Upper lobe of left lung (tissue), 6 donors: ENCODE results near the gene HINT3. TPM values are rescaled to one million over a fixed set of nuclear protein-coding genes. Genes with fewer than 3 reads are reported as not detected.
A peak's percentile ranks its signal among the peaks of the same experiment; 100 is the strongest.

Experiments used
- ATAC-seq, 2 donors: fragments of 200-7000 bp; cut with Tn5 transposase; one replicate each; pipeline ENCODE4 v1.9.1; 2022; ENCODE audit warnings: mild to moderate bottlenecking in 2 of 2, moderate library complexity in 2 of 2; ENCODE audit not compliant: low FRiP score in 2 of 2
- DNase-seq, 2 donors: peaks; one replicate each; pipeline ENCODE4 v3.0.0-alpha.2; 2019 to 2020
- H3K27ac ChIP-seq, 4 donors: fragments of 200-600 bp; sonication (generic); one replicate each; pipeline ENCODE4 v1.5.1; 2016 to 2019
- H3K27me3 ChIP-seq, 4 donors: fragments of 200-600 bp; sonication (generic); one replicate each; pipeline ENCODE4 v1.5.1; 2017 to 2019
- H3K36me3 ChIP-seq, 4 donors: fragments of 200-600 bp; sonication (generic); one replicate each; pipeline ENCODE4 v1.5.1; 2016 to 2019
- H3K4me1 ChIP-seq, 4 donors: fragments of 200-600 bp; sonication (generic); one replicate each; pipeline ENCODE4 v1.5.1; 2018 to 2019
- H3K4me3 ChIP-seq, 4 donors: fragments of 200-600 bp; sonication (generic); one replicate each; pipeline ENCODE4 v1.5.1; 2017 to 2019; ENCODE audit warnings: mild to moderate bottlenecking in 2 of 4, moderate library complexity in 1 of 4
- H3K9me3 ChIP-seq, 4 donors: fragments of 200-600 bp; sonication (generic); one replicate each; pipeline ENCODE4 v1.5.1; 2018 to 2019
- EP300 ChIP-seq, 4 donors: sonication (generic); formaldehyde crosslinking; IDR thresholded peaks; one replicate each; pipeline ENCODE4 v1.5.1; 2017; ENCODE audit warnings: antibody characterized with exemption in 4 of 4, control low read depth in 2 of 4
- POLR2A ChIP-seq, 4 donors: fragments of 450-650 bp; IDR thresholded peaks; one replicate each; pipeline ENCODE4 v1.5.1; 2016 to 2017; ENCODE audit warnings: antibody characterized with exemption in 4 of 4, mild to moderate bottlenecking in 2 of 4
- POLR2AphosphoS5 ChIP-seq, 2 donors: sonication (generic); formaldehyde crosslinking; IDR thresholded peaks; one replicate each; pipeline ENCODE4 v1.5.1; 2017; ENCODE audit warnings: antibody characterized with exemption in 2 of 2
- WGBS, 2 donors: methylation state at CpG; one replicate each; pipeline ENCODE4 v1.1.5; 2017 to 2018; 5-methylcytosine and 5-hydroxymethylcytosine counted together
- total RNA-seq, 6 donors: library from RNA; depleted of rRNA in 4 of 6; stranded (reverse); fragments of >200 nt in 4 of 6; gene quantifications; one replicate each; pipeline versions ENCODE4 v1.1.0 to v1.2.1, GENCODE V29; 2016 to 2021
- TF ChIP-seq, protein P1 (sequence below), 6 experiments: fragments of 450-650 bp in 4 of 6; fragments of 200-600 bp in 2 of 6; sonication (generic) in 2 of 6; IDR thresholded peaks; one replicate each; pipeline ENCODE4 v1.5.1; 2016 to 2019; ENCODE audit warnings: antibody characterized with exemption in 6 of 6
- donor health status: DM: no; HTN: no; CAD: no; lungs with moderate emphysema.
- donor health status: DM: no; HTN: yes; CAD: no; lungs with severe emphysema.

HINT3 gene
- total RNA-seq, 6 donors from 2014 or later, result 16.8 to 35.8 (median 25.2) TPM

GRCh38 chr6:125959041-125959440, 2.5 kb downstream of the HINT3 start:
- Histone ChIP-seq H3K36me3 (peaks cover 0 to 3% (median 0%) of the 10 kb centered on the region in 4 donors), H3K27ac (peak overlapping the region in 3 of 4 donors; percentile 96 to 100 (median 97)), H3K9me3 (no peaks in the 10 kb centered on the region), H3K4me3 (no peak overlapping the region), H3K27me3 (no peaks in the 10 kb centered on the region), H3K4me1 (peaks cover 24 to 34% (median 28%) of the 10 kb centered on the region in 4 donors)
- DNase-seq, result no peak
- TF ChIP-seq, protein P1, sequence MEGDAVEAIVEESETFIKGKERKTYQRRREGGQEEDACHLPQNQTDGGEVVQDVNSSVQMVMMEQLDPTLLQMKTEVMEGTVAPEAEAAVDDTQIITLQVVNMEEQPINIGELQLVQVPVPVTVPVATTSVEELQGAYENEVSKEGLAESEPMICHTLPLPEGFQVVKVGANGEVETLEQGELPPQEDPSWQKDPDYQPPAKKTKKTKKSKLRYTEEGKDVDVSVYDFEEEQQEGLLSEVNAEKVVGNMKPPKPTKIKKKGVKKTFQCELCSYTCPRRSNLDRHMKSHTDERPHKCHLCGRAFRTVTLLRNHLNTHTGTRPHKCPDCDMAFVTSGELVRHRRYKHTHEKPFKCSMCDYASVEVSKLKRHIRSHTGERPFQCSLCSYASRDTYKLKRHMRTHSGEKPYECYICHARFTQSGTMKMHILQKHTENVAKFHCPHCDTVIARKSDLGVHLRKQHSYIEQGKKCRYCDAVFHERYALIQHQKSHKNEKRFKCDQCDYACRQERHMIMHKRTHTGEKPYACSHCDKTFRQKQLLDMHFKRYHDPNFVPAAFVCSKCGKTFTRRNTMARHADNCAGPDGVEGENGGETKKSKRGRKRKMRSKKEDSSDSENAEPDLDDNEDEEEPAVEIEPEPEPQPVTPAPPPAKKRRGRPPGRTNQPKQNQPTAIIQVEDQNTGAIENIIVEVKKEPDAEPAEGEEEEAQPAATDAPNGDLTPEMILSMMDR (IDR thresholded peaks at IDR 0.05), result no peak
- TF ChIP-seq POLR2AphosphoS5 (IDR thresholded peaks at IDR 0.05), result no peak
- no peak for TF ChIP-seq EP300 (IDR thresholded peaks at IDR 0.05)
- no peak for TF ChIP-seq POLR2A (IDR thresholded peaks at IDR 0.05)
- WGBS, 2 donors, result 86 to 92% methylated on average over 4 of the region's 4 CpGs
- ATAC-seq, result no peak

DNA sequence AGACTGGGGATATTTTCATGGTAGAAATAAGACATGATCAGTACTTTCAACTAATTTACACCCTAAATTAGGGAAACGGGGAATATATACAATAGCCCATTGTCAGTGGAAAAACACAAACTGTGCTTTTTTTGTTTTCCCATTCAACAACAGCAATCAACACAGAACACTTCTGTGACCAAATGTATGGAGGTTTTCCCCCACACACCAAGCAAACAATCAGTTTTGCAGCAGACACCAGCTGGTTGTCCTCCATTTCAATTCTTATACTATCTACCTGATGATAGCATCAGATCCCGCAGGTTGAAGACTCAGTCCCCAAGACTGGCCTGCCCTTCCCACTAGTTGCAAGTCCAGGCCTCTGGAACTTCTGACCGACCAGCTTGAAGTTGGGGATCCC, 4.5 kb downstream of the HINT3 start:
- TF ChIP-seq, protein P1 (IDR thresholded peaks at IDR 0.05), result no peak
- TF ChIP-seq POLR2A (IDR thresholded peaks at IDR 0.05) (no peak), POLR2AphosphoS5 (IDR thresholded peaks at IDR 0.05) (no peak), EP300 (IDR thresholded peaks at IDR 0.05) (no peak)
- 87 to 94% methylated on average over 3 of the region's 3 CpGs for WGBS, 2 donors
- DNase-seq, result no peak
- H3K27ac ChIP-seq, result peak overlapping the region in 1 of 4 donors; percentile 96
- ATAC-seq, result no peak
- H3K4me3 ChIP-seq, result no peak overlapping the region
- no peaks in the 10 kb centered on the region for H3K9me3 ChIP-seq
- peaks cover 24 to 33% (median 27%) of the 10 kb centered on the region in 4 donors for H3K4me1 ChIP-seq
- H3K36me3 ChIP-seq, result peaks cover 0 to 3% (median 0%) of the 10 kb centered on the region in 4 donors
- no peaks in the 10 kb centered on the region for H3K27me3 ChIP-seq

GRCh38 chr6:125962900-125963497, 6.4 kb downstream of the HINT3 start:
- TF ChIP-seq, protein P1 (IDR thresholded peaks at IDR 0.05), result no peak
- TF ChIP-seq POLR2AphosphoS5 (IDR thresholded peaks at IDR 0.05), result no peak
- no peak for TF ChIP-seq POLR2A (IDR thresholded peaks at IDR 0.05)
- no peak for TF ChIP-seq EP300 (IDR thresholded peaks at IDR 0.05)
- Histone ChIP-seq H3K27me3 (no peaks in the 10 kb centered on the region), H3K9me3 (no peaks in the 10 kb centered on the region), H3K36me3 (peaks cover 0 to 11% (median 2%) of the 10 kb centered on the region in 4 donors), H3K27ac (peak overlapping the region in 1 of 4 donors; percentile 17), H3K4me1 (peaks cover 17 to 23% (median 20%) of the 10 kb centered on the region in 4 donors), H3K4me3 (no peak overlapping the region)
- no peak for DNase-seq
- WGBS, 2 donors, result 88 to 94% methylated on average over 8 of the region's 8 CpGs
- no peak for ATAC-seq

DNA sequence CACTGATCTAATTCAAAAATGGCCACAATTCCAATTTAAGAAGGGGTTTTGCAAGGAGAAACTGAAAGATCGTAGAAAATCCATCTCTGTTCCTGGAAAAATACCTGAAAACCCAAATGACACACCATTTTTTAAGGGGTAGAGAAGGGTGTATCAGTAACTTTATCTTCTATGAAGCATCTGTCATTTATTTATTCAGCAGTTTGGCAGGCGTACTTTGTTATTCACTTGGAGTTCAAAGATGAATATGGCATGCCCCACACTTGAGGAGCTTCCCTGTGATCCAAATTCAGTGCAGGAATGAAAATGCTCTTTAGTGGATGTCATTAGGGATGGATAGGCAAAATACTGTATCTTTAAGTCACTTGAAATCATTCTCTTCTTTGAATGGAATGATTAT, 7.2 kb downstream of the HINT3 start:
- ATAC-seq, result no peak
- Histone ChIP-seq H3K4me3 (no peak overlapping the region), H3K27ac (peak overlapping the region in 1 of 4 donors; percentile 17), H3K27me3 (no peaks in the 10 kb centered on the region), H3K36me3 (peaks cover 0 to 14% (median 3%) of the 10 kb centered on the region in 4 donors), H3K4me1 (peaks cover 8 to 15% (median 12%) of the 10 kb centered on the region in 4 donors), H3K9me3 (no peaks in the 10 kb centered on the region)
- TF ChIP-seq, protein P1 (IDR thresholded peaks at IDR 0.05), result no peak
- no peak for TF ChIP-seq POLR2AphosphoS5 (IDR thresholded peaks at IDR 0.05)
- no peak for TF ChIP-seq EP300 (IDR thresholded peaks at IDR 0.05)
- TF ChIP-seq POLR2A (IDR thresholded peaks at IDR 0.05), result no peak
- 65 to 75% methylated on average over 2 of the region's 2 CpGs for WGBS, 2 donors
- DNase-seq, result no peak

DNA sequence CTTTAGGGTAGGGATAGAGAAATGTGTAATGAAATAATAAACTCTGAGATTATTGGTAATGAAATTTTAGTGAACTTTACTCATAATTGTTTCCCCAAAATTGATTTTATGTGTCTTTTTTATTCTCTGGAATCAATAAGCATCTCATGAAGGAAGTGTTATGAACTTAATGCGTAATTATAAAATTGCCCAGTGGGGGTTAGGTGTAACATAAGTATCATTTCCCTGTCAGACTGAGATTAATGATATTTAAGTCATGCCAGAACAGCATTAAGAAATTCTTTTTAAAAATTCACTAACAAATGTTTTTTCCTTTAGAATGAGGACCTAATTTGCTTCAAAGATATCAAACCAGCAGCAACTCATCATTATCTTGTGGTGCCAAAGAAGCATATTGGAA, 10.0 kb downstream of the HINT3 start:
- WGBS, 2 donors, result 95 to 98% methylated on average over 1 of the region's 1 CpG
- H3K27me3 ChIP-seq, result no peaks in the 10 kb centered on the region
- peaks cover 0 to 14% (median 1%) of the 10 kb centered on the region in 4 donors for H3K36me3 ChIP-seq
- TF ChIP-seq POLR2A (IDR thresholded peaks at IDR 0.05), result no peak
- TF ChIP-seq EP300 (IDR thresholded peaks at IDR 0.05), result no peak
- TF ChIP-seq, protein P1 (IDR thresholded peaks at IDR 0.05), result no peak
- no peak for TF ChIP-seq POLR2AphosphoS5 (IDR thresholded peaks at IDR 0.05)
- H3K4me1 ChIP-seq, result peaks cover 0 to 6% (median 0%) of the 10 kb centered on the region in 4 donors
- no peak overlapping the region for H3K27ac ChIP-seq
- DNase-seq, result no peak
- no peak for ATAC-seq
- H3K4me3 ChIP-seq, result no peak overlapping the region
- no peaks in the 10 kb centered on the region for H3K9me3 ChIP-seq
